GM23338 (cell line): ENCODE results near the gene B3GNT3. TPM values are rescaled to one million over a fixed set of nuclear protein-coding genes. Genes with fewer than 3 reads are reported as not detected.

Source experiments
- ATAC-seq: fragments of 200-7000 bp; cut with Tn5 transposase; 3 replicates; pipeline ENCODE4 v1.9.1; 2020
- DNase-seq: peaks from one replicate; pipeline ENCODE4 v3.0.0-alpha.2; 2015; ENCODE audit warnings: low spot score
- H2AFZ ChIP-seq: fragments of 200-600 bp; sonication (generic); 2 replicates; pipeline ENCODE4 v1.8.0; 2016; ENCODE audit warnings: antibody characterized with exemption, mild to moderate bottlenecking, moderate library complexity
- H3F3A ChIP-seq: fragments of 200-600 bp; sonication (generic); replicated peaks from 2 replicates; pipeline ENCODE4 v1.8.0; 2017; ENCODE audit warnings: antibody characterized with exemption, mixed run types, low read depth
- H3K27ac ChIP-seq: fragments of 200-600 bp; sonication (generic); 2 replicates; pipeline ENCODE4 v1.6.1; 2016; ENCODE audit warnings: low read depth
- H3K27me3 ChIP-seq: fragments of 200-600 bp; sonication (generic); 2 replicates; pipeline ENCODE4 v1.8.0; 2016; ENCODE audit warnings: mild to moderate bottlenecking, mixed run types, moderate library complexity; ENCODE audit not compliant: insufficient read depth
- H3K36me3 ChIP-seq: fragments of 200-600 bp; sonication (generic); 2 replicates; pipeline ENCODE4 v1.8.0; 2016; ENCODE audit warnings: mild to moderate bottlenecking; ENCODE audit not compliant: insufficient read depth
- H3K4me1 ChIP-seq: fragments of 200-600 bp; sonication (generic); 2 replicates; pipeline ENCODE4 v1.8.0; 2016; ENCODE audit warnings: mild to moderate bottlenecking, moderate library complexity; ENCODE audit not compliant: insufficient read depth
- H3K4me2 ChIP-seq: fragments of 200-600 bp; sonication (generic); 2 replicates; pipeline ENCODE4 v1.7.1; 2017; ENCODE audit warnings: mixed run types
- H3K4me3 ChIP-seq: fragments of 200-600 bp; sonication (generic); 2 replicates; pipeline ENCODE4 v1.6.1; 2016; ENCODE audit warnings: mixed run types
- H3K79me2 ChIP-seq: fragments of 200-600 bp; sonication (generic); replicated peaks from 2 replicates; pipeline ENCODE4 v1.8.0; 2017; ENCODE audit warnings: mild to moderate bottlenecking; ENCODE audit not compliant: insufficient read depth
- H3K9me2 ChIP-seq: fragments of 200-600 bp; sonication (generic); 2 replicates; pipeline ENCODE4 v1.8.0; 2017; ENCODE audit not compliant: insufficient read depth
- H4K20me1 ChIP-seq: fragments of 200-600 bp; sonication (generic); replicated peaks from 2 replicates; pipeline ENCODE4 v1.8.0; 2017; ENCODE audit warnings: mild to moderate bottlenecking; ENCODE audit not compliant: insufficient read depth
- H3K27ac Mint-ChIP-seq: 2 replicates; pipeline ENCODE4 v1.8.0; 2020; ENCODE audit warnings: inconsistent platforms, mild to moderate bottlenecking, moderate library complexity, mixed read lengths
- H3K27me3 Mint-ChIP-seq: 3 replicates; pipeline ENCODE4 v1.8.0; 2022; ENCODE audit warnings: low read depth, mild to moderate bottlenecking, moderate library complexity, mixed read lengths, inconsistent platforms; ENCODE audit not compliant: insufficient read depth, poor library complexity
- H3K36me3 Mint-ChIP-seq: 3 replicates; pipeline ENCODE4 v1.8.0; 2021; ENCODE audit warnings: low read depth, mild to moderate bottlenecking, inconsistent platforms, moderate library complexity, mixed read lengths
- H3K4me1 Mint-ChIP-seq: 3 replicates; pipeline ENCODE4 v1.8.0; 2020; ENCODE audit warnings: mild to moderate bottlenecking, inconsistent platforms, mixed read lengths
- H3K4me3 Mint-ChIP-seq: 3 replicates; pipeline ENCODE4 v1.8.0; 2021; ENCODE audit warnings: moderate library complexity, mild to moderate bottlenecking, inconsistent platforms, mixed read lengths
- H3K9me3 Mint-ChIP-seq: 3 replicates; pipeline ENCODE4 v1.8.0; 2020; ENCODE audit warnings: moderate library complexity, mild to moderate bottlenecking, inconsistent platforms, mixed read lengths
- CREB1 ChIP-seq: fragments of 250-450 bp; sonication (Bioruptor Pico); IDR thresholded peaks from 2 replicates; pipeline ENCODE4 v1.5.0; 2020; ENCODE audit warnings: low read depth, mild to moderate bottlenecking, moderate library complexity
- EZH2 ChIP-seq: fragments of 200-600 bp; sonication (generic); IDR thresholded peaks from one replicate; pipeline ENCODE4 v1.8.0; 2017; ENCODE audit warnings: antibody characterized with exemption, mild to moderate bottlenecking, low read depth; ENCODE audit not compliant: unreplicated experiment
- EZH2phosphoT487 ChIP-seq: fragments of 200-600 bp; sonication (generic); IDR thresholded peaks from one replicate; pipeline ENCODE4 v1.8.1; 2018; ENCODE audit warnings: antibody characterized with exemption; ENCODE audit not compliant: unreplicated experiment
- JUNB ChIP-seq: IDR thresholded peaks from one replicate; pipeline ENCODE4 v1.6.1; 2016; ENCODE audit warnings: antibody characterized with exemption; ENCODE audit not compliant: unreplicated experiment
- NANOG ChIP-seq: IDR thresholded peaks from 2 replicates; pipeline ENCODE4 v1.6.1; 2016; ENCODE audit warnings: antibody characterized with exemption, borderline replicate concordance
- POLR2AphosphoS5 ChIP-seq: IDR thresholded peaks from 2 replicates; pipeline ENCODE4 v1.6.1; 2016; ENCODE audit warnings: antibody characterized with exemption, low read depth
- STAT1 ChIP-seq: IDR thresholded peaks from one replicate; pipeline ENCODE4 v1.6.1; 2016; ENCODE audit warnings: antibody characterized with exemption; ENCODE audit not compliant: unreplicated experiment
- ZNF114 ChIP-seq: fragments of 250-450 bp; sonication (Bioruptor Pico); IDR thresholded peaks from 2 replicates; pipeline ENCODE4 v1.5.0; 2020; ENCODE audit warnings: mild to moderate bottlenecking, moderate library complexity
- ZNF331 ChIP-seq: fragments of 250-450 bp; sonication (Bioruptor Pico); IDR thresholded peaks from 2 replicates; pipeline ENCODE4 v1.5.0; 2020; ENCODE audit warnings: low read depth, mild to moderate bottlenecking, moderate library complexity
- polyA plus RNA-seq: library from polyadenylated mRNA; unstranded; fragments of >200 nt; fragmentation: Nextera tagmentation; extraction: Ambion mirVana; gene quantifications from 2 replicates; pipeline ENCODE4 v1.2.1, GENCODE V29; 2016
- total RNA-seq: library from RNA; depleted of rRNA; stranded (reverse); fragments of >200 nt; shearing (Covaris generic); gene quantifications from 2 replicates; pipeline ENCODE4 v1.2.3, GENCODE V29; 2014
- TF ChIP-seq, protein P1 (sequence below): IDR thresholded peaks from 2 replicates; pipeline ENCODE4 v1.6.1; 2016; ENCODE audit warnings: antibody characterized with exemption
- TF ChIP-seq, protein P2 (sequence below), 2 experiments: fragments of 200-600 bp in 1 of 2; sonication (generic) in 1 of 2; conservative IDR thresholded peaks; 2 replicates each; pipeline versions ENCODE4 v1.5.1 to v1.6.1; 2016 to 2017; ENCODE audit warnings: antibody characterized with exemption in 2 of 2, low read depth in 2 of 2, mild to moderate bottlenecking in 2 of 2, moderate library complexity in 1 of 2
- TF ChIP-seq, protein P3 (sequence below): IDR thresholded peaks from one replicate; pipeline ENCODE4 v1.6.1; 2018; ENCODE audit warnings: antibody characterized with exemption; ENCODE audit not compliant: unreplicated experiment
- TF ChIP-seq, protein P4 (sequence below): fragments of 250-450 bp; sonication (Bioruptor Pico); IDR thresholded peaks from 2 replicates; pipeline ENCODE4 v1.5.0; 2020; ENCODE audit warnings: mild to moderate bottlenecking, moderate library complexity

B3GNT3 gene
- total and polyA plus RNA-seq, 2 experiments from 2014 or later: 0.99 to 1.9 TPM

- no peak for DNase-seq
- no peak for ATAC-seq
- Histone ChIP-seq H3K36me3 (no peaks in the 10 kb centered on the region), H3K4me1 (no peaks in the 10 kb centered on the region; the same call in 1 of the 2 replicates), H2AFZ (no peak overlapping the region), H3K4me3 (no peak overlapping the region), H3K27me3 (no peaks in the 10 kb centered on the region), H3F3A (0 out of 2 replicates have a peak, but pooled peaks cover 6% of the 10 kb centered on the region), H4K20me1 (no peaks in the 10 kb centered on the region), H3K4me2 (no peak overlapping the region), H3K79me2 (no peaks in the 10 kb centered on the region), H3K9me2 (no peaks in the 10 kb centered on the region), H3K27ac (no peak overlapping the region)
- Mint-ChIP-seq H3K36me3 (peaks cover 4% of the 10 kb centered on the region; the same call in 1 of the 3 replicates), H3K27me3 (peaks cover 12% of the 10 kb centered on the region), H3K9me3 (no peaks in the 10 kb centered on the region; the same call in 2 of the 3 replicates), H3K4me1 (peaks cover 17% of the 10 kb centered on the region), H3K4me3 (no peak overlapping the region), H3K27ac (no peak overlapping the region)
- TF ChIP-seq STAT1 (no peak), POLR2AphosphoS5 (no peak), ZNF114 (CRISPR knock-in tag) (no peak), ZNF331 (CRISPR knock-in tag) (no peak), CREB1 (CRISPR knock-in tag) (no peak), NANOG (no peak), JUNB (no peak), EZH2 (no peak), EZH2phosphoT487 (no peak)
- TF ChIP-seq, protein P1, sequence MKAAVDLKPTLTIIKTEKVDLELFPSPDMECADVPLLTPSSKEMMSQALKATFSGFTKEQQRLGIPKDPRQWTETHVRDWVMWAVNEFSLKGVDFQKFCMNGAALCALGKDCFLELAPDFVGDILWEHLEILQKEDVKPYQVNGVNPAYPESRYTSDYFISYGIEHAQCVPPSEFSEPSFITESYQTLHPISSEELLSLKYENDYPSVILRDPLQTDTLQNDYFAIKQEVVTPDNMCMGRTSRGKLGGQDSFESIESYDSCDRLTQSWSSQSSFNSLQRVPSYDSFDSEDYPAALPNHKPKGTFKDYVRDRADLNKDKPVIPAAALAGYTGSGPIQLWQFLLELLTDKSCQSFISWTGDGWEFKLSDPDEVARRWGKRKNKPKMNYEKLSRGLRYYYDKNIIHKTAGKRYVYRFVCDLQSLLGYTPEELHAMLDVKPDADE: no peak
- TF ChIP-seq, protein P2, sequence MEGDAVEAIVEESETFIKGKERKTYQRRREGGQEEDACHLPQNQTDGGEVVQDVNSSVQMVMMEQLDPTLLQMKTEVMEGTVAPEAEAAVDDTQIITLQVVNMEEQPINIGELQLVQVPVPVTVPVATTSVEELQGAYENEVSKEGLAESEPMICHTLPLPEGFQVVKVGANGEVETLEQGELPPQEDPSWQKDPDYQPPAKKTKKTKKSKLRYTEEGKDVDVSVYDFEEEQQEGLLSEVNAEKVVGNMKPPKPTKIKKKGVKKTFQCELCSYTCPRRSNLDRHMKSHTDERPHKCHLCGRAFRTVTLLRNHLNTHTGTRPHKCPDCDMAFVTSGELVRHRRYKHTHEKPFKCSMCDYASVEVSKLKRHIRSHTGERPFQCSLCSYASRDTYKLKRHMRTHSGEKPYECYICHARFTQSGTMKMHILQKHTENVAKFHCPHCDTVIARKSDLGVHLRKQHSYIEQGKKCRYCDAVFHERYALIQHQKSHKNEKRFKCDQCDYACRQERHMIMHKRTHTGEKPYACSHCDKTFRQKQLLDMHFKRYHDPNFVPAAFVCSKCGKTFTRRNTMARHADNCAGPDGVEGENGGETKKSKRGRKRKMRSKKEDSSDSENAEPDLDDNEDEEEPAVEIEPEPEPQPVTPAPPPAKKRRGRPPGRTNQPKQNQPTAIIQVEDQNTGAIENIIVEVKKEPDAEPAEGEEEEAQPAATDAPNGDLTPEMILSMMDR (conservative IDR thresholded peaks at IDR 0.05; ENCODE audit: low read depth in 2 of 2): no peak
- TF ChIP-seq, protein P3, sequence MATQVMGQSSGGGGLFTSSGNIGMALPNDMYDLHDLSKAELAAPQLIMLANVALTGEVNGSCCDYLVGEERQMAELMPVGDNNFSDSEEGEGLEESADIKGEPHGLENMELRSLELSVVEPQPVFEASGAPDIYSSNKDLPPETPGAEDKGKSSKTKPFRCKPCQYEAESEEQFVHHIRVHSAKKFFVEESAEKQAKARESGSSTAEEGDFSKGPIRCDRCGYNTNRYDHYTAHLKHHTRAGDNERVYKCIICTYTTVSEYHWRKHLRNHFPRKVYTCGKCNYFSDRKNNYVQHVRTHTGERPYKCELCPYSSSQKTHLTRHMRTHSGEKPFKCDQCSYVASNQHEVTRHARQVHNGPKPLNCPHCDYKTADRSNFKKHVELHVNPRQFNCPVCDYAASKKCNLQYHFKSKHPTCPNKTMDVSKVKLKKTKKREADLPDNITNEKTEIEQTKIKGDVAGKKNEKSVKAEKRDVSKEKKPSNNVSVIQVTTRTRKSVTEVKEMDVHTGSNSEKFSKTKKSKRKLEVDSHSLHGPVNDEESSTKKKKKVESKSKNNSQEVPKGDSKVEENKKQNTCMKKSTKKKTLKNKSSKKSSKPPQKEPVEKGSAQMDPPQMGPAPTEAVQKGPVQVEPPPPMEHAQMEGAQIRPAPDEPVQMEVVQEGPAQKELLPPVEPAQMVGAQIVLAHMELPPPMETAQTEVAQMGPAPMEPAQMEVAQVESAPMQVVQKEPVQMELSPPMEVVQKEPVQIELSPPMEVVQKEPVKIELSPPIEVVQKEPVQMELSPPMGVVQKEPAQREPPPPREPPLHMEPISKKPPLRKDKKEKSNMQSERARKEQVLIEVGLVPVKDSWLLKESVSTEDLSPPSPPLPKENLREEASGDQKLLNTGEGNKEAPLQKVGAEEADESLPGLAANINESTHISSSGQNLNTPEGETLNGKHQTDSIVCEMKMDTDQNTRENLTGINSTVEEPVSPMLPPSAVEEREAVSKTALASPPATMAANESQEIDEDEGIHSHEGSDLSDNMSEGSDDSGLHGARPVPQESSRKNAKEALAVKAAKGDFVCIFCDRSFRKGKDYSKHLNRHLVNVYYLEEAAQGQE: no peak
- TF ChIP-seq, protein P4, sequence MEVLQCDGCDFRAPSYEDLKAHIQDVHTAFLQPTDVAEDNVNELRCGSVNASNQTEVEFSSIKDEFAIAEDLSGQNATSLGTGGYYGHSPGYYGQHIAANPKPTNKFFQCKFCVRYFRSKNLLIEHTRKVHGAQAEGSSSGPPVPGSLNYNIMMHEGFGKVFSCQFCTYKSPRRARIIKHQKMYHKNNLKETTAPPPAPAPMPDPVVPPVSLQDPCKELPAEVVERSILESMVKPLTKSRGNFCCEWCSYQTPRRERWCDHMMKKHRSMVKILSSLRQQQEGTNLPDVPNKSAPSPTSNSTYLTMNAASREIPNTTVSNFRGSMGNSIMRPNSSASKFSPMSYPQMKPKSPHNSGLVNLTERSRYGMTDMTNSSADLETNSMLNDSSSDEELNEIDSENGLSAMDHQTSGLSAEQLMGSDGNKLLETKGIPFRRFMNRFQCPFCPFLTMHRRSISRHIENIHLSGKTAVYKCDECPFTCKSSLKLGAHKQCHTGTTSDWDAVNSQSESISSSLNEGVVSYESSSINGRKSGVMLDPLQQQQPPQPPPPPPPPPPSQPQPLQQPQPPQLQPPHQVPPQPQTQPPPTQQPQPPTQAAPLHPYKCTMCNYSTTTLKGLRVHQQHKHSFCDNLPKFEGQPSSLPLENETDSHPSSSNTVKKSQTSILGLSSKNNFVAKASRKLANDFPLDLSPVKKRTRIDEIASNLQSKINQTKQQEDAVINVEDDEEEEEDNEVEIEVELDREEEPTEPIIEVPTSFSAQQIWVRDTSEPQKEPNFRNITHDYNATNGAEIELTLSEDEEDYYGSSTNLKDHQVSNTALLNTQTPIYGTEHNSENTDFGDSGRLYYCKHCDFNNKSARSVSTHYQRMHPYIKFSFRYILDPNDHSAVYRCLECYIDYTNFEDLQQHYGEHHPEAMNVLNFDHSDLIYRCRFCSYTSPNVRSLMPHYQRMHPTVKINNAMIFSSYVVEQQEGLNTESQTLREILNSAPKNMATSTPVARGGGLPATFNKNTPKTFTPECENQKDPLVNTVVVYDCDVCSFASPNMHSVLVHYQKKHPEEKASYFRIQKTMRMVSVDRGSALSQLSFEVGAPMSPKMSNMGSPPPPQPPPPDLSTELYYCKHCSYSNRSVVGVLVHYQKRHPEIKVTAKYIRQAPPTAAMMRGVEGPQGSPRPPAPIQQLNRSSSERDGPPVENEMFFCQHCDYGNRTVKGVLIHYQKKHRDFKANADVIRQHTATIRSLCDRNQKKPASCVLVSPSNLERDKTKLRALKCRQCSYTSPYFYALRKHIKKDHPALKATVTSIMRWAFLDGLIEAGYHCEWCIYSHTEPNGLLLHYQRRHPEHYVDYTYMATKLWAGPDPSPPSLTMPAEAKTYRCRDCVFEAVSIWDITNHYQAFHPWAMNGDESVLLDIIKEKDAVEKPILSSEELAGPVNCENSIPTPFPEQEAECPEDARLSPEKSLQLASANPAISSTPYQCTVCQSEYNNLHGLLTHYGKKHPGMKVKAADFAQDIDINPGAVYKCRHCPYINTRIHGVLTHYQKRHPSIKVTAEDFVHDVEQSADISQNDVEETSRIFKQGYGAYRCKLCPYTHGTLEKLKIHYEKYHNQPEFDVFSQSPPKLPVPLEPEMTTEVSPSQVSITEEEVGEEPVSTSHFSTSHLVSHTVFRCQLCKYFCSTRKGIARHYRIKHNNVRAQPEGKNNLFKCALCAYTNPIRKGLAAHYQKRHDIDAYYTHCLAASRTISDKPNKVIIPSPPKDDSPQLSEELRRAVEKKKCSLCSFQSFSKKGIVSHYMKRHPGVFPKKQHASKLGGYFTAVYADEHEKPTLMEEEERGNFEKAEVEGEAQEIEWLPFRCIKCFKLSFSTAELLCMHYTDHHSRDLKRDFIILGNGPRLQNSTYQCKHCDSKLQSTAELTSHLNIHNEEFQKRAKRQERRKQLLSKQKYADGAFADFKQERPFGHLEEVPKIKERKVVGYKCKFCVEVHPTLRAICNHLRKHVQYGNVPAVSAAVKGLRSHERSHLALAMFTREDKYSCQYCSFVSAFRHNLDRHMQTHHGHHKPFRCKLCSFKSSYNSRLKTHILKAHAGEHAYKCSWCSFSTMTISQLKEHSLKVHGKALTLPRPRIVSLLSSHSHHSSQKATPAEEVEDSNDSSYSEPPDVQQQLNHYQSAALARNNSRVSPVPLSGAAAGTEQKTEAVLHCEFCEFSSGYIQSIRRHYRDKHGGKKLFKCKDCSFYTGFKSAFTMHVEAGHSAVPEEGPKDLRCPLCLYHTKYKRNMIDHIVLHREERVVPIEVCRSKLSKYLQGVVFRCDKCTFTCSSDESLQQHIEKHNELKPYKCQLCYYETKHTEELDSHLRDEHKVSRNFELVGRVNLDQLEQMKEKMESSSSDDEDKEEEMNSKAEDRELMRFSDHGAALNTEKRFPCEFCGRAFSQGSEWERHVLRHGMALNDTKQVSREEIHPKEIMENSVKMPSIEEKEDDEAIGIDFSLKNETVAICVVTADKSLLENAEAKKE (CRISPR knock-in tag): no peak
These were observed 36.4 kb upstream of the B3GNT3 start for GRCh38 chr19:17758515-17758914.
